ENCODE results near the gene RTN4RL1.

RTN4RL1 gene, protein sequence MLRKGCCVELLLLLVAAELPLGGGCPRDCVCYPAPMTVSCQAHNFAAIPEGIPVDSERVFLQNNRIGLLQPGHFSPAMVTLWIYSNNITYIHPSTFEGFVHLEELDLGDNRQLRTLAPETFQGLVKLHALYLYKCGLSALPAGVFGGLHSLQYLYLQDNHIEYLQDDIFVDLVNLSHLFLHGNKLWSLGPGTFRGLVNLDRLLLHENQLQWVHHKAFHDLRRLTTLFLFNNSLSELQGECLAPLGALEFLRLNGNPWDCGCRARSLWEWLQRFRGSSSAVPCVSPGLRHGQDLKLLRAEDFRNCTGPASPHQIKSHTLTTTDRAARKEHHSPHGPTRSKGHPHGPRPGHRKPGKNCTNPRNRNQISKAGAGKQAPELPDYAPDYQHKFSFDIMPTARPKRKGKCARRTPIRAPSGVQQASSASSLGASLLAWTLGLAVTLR

DNA sequence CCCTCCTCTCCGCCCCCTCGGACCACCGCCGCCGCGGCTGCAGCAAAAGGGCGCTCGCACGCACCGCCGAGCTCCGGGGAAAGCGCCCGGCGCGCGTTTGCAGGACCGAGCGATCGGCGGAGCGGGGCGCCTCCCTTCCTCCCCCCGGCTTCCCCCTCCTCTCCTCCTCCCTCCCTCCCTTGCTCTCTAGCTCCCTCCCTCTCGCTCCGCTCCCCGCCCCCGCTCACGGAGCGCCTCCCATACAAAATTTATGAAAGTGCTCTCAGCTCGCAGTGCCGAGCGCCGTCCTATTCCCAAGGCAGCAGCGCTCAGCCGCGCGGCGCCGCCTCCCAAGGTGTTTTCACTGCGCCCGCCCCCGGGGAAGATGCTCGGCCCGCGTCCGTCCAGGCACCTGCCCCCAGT is at the start of gene RTN4RL1:
RTN4RL1 (minus strand) TSS at position 115 of the 402 bp plus-strand sequence. CDS start 469 bp downstream, outside the sequence.
- H3K9ac ChIP-seq (ENCODE audit: low read length in 5 of 5) = peak within 1 kb of the TSS in 4 of 5 donors; percentile 15 to 59 (median 52)
- peak within 1 kb of the TSS; percentile 50 for H3K27ac ChIP-seq (ENCODE audit: low read depth, low read length)

DNA sequence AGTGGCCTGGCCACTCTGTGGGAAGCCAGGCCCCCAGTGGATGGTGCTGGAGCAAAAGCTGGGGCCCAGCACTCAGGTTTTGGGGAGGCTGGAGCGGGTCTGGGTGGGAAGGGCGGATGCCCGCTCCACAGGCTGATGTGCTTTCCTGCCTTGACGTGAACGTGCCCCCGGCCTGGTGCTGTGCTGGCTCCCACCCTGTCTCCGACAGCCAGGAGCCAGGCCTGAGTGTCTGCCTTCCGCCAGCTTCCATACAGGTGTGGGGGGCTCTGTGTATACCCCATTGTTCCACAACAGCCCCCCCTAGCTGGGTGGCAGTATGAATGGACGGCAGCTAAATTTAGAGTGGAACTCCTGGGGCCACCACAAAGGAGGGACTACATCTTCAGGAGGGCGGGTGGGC is 49.8 kb upstream of the RTN4RL1 start:
- H3K4me1 ChIP-seq (ENCODE audit: control insufficient read depth in 5 of 5, insufficient read depth in 5 of 5, low read length in 5 of 5) = peaks cover 0 to 57% (median 20%) of the 10 kb centered on the region in 5 donors

More for the DNA sequence above, at the start of gene RTN4RL1:
- Histone ChIP-seq H3K4me1 (ENCODE audit: control insufficient read depth in 5 of 5, insufficient read depth in 5 of 5, low read length in 5 of 5) (peaks cover 2 to 55% (median 49%) of the 10 kb centered on the region in 5 donors), H3K36me3 (ENCODE audit: control insufficient read depth in 5 of 5, insufficient read depth in 5 of 5, low read length in 5 of 5) (no peaks in the 10 kb centered on the region), H3K27me3 (ENCODE audit: control insufficient read depth in 5 of 5, insufficient read depth in 4 of 5, low read length in 5 of 5) (peaks cover 0 to 7% (median 4%) of the 10 kb centered on the region in 5 donors), H3K4me3 (ENCODE audit: low read depth in 1 of 5, low read length in 5 of 5) (peak within 1 kb of the TSS in 4 of 5 donors; percentile 62 to 88 (median 72)), H3K9me3 (ENCODE audit: control insufficient read depth in 5 of 5, low read length in 5 of 5) (no peaks in the 10 kb centered on the region)

DNA sequence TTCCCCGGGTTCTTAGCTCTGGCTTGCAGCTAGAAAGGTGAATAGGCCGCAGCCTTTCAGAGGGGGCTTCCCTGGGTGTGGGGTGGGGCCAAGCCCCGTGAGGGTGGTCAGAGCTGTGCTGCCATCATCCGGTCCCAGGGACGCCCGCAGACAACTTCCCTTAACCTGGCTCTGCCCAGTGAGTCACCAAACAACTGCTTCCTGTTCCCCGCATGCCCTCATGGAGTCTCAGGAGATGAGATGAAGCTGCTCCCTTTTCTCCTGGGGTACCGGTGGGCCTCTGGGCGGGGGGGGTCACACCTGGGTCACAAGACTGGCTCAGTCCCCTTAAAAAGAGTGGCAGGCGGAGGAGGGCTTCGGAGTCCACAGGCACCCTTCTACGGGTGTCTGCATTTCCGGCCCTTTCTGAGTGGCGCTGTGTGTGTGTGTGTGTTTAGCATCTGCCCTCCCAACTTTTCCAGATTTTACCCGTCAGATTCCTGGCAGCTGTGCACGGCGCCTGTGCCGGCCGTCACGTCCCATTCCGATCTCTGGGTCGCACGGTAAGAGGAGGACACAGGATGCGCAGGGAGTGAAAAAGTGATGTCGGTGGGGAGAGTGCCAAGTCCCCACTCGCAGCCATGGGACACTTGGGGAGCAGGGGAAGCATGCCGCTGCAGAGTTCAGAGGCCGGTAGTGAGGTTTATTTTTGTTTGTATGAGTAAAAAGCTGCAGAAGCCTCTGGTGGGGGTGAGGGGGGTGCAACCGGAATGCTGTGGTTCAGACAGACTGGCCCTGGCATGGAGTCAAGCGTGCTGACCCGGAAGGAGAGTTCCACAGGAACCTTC is 46.5 kb upstream of the RTN4RL1 start:
- Histone ChIP-seq H3K27ac (ENCODE audit: low read depth, low read length) (peak overlapping the region; percentile 80), H3K4me1 (ENCODE audit: control insufficient read depth in 5 of 5, insufficient read depth in 5 of 5, low read length in 5 of 5) (peaks cover 11 to 79% (median 41%) of the 10 kb centered on the region in 5 donors), H3K36me3 (ENCODE audit: control insufficient read depth in 5 of 5, insufficient read depth in 5 of 5, low read length in 5 of 5) (peaks cover 0 to 46% (median 24%) of the 10 kb centered on the region in 5 donors), H3K9ac (ENCODE audit: low read length in 5 of 5) (peak overlapping the region in 1 of 5 donors; percentile 1), H3K27me3 (ENCODE audit: control insufficient read depth in 5 of 5, insufficient read depth in 4 of 5, low read length in 5 of 5) (no peaks in the 10 kb centered on the region), H3K4me3 (ENCODE audit: low read depth in 1 of 5, low read length in 5 of 5) (no peak overlapping the region), H3K9me3 (ENCODE audit: control insufficient read depth in 5 of 5, low read length in 5 of 5) (no peaks in the 10 kb centered on the region)

More for the DNA sequence above, 49.8 kb upstream of the RTN4RL1 start:
- H3K27me3 ChIP-seq (ENCODE audit: control insufficient read depth in 5 of 5, insufficient read depth in 4 of 5, low read length in 5 of 5) = no peaks in the 10 kb centered on the region
- no peak overlapping the region for H3K4me3 ChIP-seq (ENCODE audit: low read depth in 1 of 5, low read length in 5 of 5)
- no peaks in the 10 kb centered on the region for H3K9me3 ChIP-seq (ENCODE audit: control insufficient read depth in 5 of 5, low read length in 5 of 5)
- H3K36me3 ChIP-seq (ENCODE audit: control insufficient read depth in 5 of 5, insufficient read depth in 5 of 5, low read length in 5 of 5) = peaks cover 0 to 58% (median 33%) of the 10 kb centered on the region in 5 donors
- H3K27ac ChIP-seq (ENCODE audit: low read depth, low read length) = no peak overlapping the region
- no peak overlapping the region for H3K9ac ChIP-seq (ENCODE audit: low read length in 5 of 5)

DNA sequence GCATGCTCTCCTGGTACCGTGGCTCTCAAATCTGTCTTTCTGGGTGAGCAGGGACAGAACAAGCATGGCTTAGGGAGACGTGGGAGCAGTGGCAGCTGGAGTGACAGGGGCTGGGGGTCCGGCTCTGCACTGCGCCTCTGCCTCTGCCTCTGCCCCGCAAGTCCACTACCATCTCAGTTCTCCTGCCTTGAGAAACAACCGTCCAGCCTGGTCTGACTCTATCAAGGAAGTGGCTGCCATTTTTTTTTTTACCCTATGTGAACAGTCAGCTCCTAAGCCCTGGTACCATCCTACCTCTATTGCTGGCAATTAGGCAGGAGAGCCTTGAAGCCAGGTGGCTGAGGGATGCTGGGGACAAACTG is 45.9 kb upstream of the RTN4RL1 start:
- Histone ChIP-seq H3K4me1 (ENCODE audit: control insufficient read depth in 5 of 5, insufficient read depth in 5 of 5, low read length in 5 of 5) (peaks cover 16 to 79% (median 41%) of the 10 kb centered on the region in 5 donors), H3K36me3 (ENCODE audit: control insufficient read depth in 5 of 5, insufficient read depth in 5 of 5, low read length in 5 of 5) (peaks cover 0 to 48% (median 25%) of the 10 kb centered on the region in 5 donors), H3K9me3 (ENCODE audit: control insufficient read depth in 5 of 5, low read length in 5 of 5) (no peaks in the 10 kb centered on the region), H3K27me3 (ENCODE audit: control insufficient read depth in 5 of 5, insufficient read depth in 4 of 5, low read length in 5 of 5) (no peaks in the 10 kb centered on the region), H3K27ac (ENCODE audit: low read depth, low read length) (peak overlapping the region; percentile 80), H3K4me3 (ENCODE audit: low read depth in 1 of 5, low read length in 5 of 5) (no peak overlapping the region), H3K9ac (ENCODE audit: low read length in 5 of 5) (peak overlapping the region in 1 of 5 donors; percentile 1)

DNA sequence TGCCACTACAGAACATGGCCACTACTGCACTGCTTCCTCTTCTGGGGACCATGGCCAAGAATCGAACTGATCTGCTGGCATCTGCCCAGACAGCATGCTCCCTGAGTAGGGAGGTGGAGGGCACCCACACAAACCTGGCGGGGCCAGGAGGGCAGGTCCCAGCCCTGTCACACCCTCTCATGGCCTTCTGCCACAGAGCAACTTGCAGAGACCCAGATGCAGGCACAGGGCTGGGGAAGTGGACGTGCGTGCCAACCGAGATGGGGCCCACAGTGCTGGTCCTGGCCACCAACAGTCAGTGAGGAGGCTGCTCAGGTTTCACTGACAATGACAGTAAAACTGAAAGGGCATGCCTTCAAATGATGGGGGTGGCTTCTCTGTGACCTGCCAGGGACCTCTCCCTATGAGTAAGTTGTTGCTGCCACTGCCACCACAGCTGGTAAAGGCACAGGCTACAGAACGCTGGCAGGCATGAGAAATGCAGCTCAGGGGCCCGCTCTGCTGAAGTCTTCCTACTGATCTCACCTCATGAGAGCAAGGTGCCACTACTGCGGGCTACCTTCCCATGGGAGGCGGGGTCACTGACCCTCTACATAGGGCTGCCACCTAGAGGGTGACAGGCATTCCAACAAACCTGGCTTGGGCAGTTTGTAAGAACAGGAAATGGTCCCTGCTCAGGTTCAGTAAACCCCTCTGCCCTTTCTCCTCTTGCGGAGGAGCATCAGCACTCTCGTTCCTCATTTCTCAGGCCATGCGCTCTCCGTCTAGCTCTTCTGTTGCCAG is 45.3 kb upstream of the RTN4RL1 start:
- H3K4me1 ChIP-seq (ENCODE audit: control insufficient read depth in 5 of 5, insufficient read depth in 5 of 5, low read length in 5 of 5) = peaks cover 17 to 79% (median 41%) of the 10 kb centered on the region in 5 donors
- peak overlapping the region in 1 of 5 donors; percentile 1 for H3K9ac ChIP-seq (ENCODE audit: low read length in 5 of 5)

DNA sequence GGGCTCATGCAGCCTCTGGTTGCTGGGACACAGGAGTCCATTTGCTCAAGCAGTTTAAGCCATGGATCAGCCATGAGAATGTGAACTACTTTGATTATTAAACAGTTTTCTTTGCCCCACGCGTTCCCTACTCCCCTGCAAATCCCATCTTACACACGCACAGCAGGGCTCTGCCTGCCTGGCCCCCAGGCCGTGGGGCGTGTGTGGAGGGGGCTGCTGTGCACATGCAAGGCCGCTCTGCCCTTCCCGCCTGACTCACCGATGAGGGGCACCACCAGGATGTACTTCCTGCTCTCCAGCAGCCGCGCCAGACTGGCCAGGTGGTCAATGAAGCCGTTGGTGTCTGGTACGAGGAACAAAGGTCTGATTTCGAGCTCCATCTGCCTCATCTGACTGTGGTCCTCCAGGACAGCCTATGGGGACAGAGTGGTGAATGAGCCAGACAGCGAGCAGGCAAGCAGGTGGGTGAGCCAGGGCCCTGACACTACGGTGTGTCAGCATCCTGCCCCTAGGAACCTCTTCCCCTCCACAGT is 43.5 kb upstream of the RTN4RL1 start:
- peaks cover 18 to 85% (median 53%) of the 10 kb centered on the region in 5 donors for H3K4me1 ChIP-seq (ENCODE audit: control insufficient read depth in 5 of 5, insufficient read depth in 5 of 5, low read length in 5 of 5)
- peak overlapping the region; percentile 67 for H3K27ac ChIP-seq (ENCODE audit: low read depth, low read length)
- no peak overlapping the region for H3K9ac ChIP-seq (ENCODE audit: low read length in 5 of 5)
- H3K4me3 ChIP-seq (ENCODE audit: low read depth in 1 of 5, low read length in 5 of 5) = no peak overlapping the region
- H3K27me3 ChIP-seq (ENCODE audit: control insufficient read depth in 5 of 5, insufficient read depth in 4 of 5, low read length in 5 of 5) = no peaks in the 10 kb centered on the region
- H3K36me3 ChIP-seq (ENCODE audit: control insufficient read depth in 5 of 5, insufficient read depth in 5 of 5, low read length in 5 of 5) = peaks cover 0 to 72% (median 42%) of the 10 kb centered on the region in 5 donors
- no peaks in the 10 kb centered on the region for H3K9me3 ChIP-seq (ENCODE audit: control insufficient read depth in 5 of 5, low read length in 5 of 5)

More for the DNA sequence above, 45.3 kb upstream of the RTN4RL1 start:
- no peak overlapping the region for H3K4me3 ChIP-seq (ENCODE audit: low read depth in 1 of 5, low read length in 5 of 5)
- no peaks in the 10 kb centered on the region for H3K9me3 ChIP-seq (ENCODE audit: control insufficient read depth in 5 of 5, low read length in 5 of 5)
- peak overlapping the region; percentile 80 for H3K27ac ChIP-seq (ENCODE audit: low read depth, low read length)
- H3K27me3 ChIP-seq (ENCODE audit: control insufficient read depth in 5 of 5, insufficient read depth in 4 of 5, low read length in 5 of 5) = no peaks in the 10 kb centered on the region
- H3K36me3 ChIP-seq (ENCODE audit: control insufficient read depth in 5 of 5, insufficient read depth in 5 of 5, low read length in 5 of 5) = peaks cover 0 to 54% (median 27%) of the 10 kb centered on the region in 5 donors

DNA sequence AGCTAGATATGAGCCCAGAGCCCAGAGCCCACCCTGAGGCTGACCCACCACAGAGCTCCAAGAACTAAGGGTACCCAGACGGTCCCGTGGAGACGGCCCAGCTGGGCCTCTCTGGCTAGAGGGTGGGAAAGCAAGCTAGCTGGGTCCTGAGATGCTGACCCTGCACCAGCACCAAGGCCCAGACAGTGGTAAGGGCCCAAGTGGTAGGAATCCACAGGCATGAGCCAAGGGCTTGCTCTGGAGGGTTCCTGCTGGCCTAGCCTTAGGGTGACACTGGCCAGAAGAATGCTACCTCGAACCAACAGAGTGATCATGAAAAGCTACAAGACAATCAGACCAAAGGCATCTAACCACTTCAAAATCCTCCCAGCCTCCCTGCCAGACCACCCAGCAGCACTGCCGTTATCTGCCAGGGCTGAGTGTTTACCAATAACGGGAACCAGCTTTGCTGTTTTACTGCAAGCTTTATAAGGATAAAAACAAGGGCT is 42.9 kb upstream of the RTN4RL1 start:
- Histone ChIP-seq H3K9ac (ENCODE audit: low read length in 5 of 5) (no peak overlapping the region), H3K9me3 (ENCODE audit: control insufficient read depth in 5 of 5, low read length in 5 of 5) (no peaks in the 10 kb centered on the region), H3K27ac (ENCODE audit: low read depth, low read length) (peak overlapping the region; percentile 67), H3K4me1 (ENCODE audit: control insufficient read depth in 5 of 5, insufficient read depth in 5 of 5, low read length in 5 of 5) (peaks cover 18 to 91% (median 58%) of the 10 kb centered on the region in 5 donors), H3K36me3 (ENCODE audit: control insufficient read depth in 5 of 5, insufficient read depth in 5 of 5, low read length in 5 of 5) (peaks cover 0 to 73% (median 42%) of the 10 kb centered on the region in 5 donors), H3K27me3 (ENCODE audit: control insufficient read depth in 5 of 5, insufficient read depth in 4 of 5, low read length in 5 of 5) (no peaks in the 10 kb centered on the region), H3K4me3 (ENCODE audit: low read depth in 1 of 5, low read length in 5 of 5) (no peak overlapping the region)

DNA sequence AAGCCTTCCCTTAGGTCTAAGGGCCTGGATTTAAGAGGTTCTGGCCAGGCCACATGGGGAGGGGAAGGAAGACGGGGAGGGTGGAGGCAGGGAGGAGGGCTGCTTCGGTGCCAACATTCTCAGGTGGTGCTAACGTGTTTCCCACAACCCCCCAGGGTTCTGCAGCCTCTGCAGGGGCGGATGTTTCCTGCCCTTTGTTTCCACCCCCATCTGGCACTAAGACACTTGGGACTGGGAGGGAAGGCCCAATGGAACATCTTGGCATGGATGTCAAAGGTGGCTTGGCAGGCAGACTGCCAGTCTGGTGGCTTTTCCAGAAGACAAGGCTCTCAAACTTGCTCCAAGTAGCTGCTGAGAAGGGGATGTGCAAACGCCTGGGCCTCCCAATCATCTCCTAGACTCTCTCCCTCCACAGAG is 42.5 kb upstream of the RTN4RL1 start:
- H3K4me3 ChIP-seq (ENCODE audit: low read depth in 1 of 5, low read length in 5 of 5) = no peak overlapping the region
- peak overlapping the region; percentile 67 for H3K27ac ChIP-seq (ENCODE audit: low read depth, low read length)
- H3K9ac ChIP-seq (ENCODE audit: low read length in 5 of 5) = no peak overlapping the region
- peaks cover 18 to 93% (median 63%) of the 10 kb centered on the region in 5 donors for H3K4me1 ChIP-seq (ENCODE audit: control insufficient read depth in 5 of 5, insufficient read depth in 5 of 5, low read length in 5 of 5)
- H3K36me3 ChIP-seq (ENCODE audit: control insufficient read depth in 5 of 5, insufficient read depth in 5 of 5, low read length in 5 of 5) = peaks cover 0 to 75% (median 42%) of the 10 kb centered on the region in 5 donors
- no peaks in the 10 kb centered on the region for H3K9me3 ChIP-seq (ENCODE audit: control insufficient read depth in 5 of 5, low read length in 5 of 5)
- H3K27me3 ChIP-seq (ENCODE audit: control insufficient read depth in 5 of 5, insufficient read depth in 4 of 5, low read length in 5 of 5) = no peaks in the 10 kb centered on the region

DNA sequence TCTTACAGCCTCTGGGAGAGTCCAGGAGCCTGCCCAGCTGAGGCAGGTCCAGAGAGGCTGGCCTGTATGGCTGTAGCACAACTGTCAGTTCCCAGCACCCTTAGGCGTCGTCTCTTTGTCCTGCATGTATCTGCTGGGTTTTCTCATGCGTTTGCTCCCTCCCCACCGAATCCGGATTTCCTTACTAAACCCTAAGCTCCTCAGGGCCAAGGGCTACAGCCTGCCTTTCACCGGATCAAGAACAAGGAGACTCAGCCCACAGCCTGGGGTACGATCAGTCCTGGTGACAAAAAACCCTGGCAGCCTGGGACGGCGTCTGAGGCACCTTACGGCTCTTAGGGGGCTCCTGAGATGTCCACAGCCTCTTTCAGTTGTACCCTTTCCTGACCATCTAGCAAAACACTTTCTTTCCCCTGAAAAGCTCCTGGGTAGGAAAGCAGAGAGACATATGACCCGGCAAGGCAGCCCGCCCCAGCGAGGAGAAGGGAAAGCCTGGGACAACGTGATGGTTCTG is 42.0 kb upstream of the RTN4RL1 start:
- no peak overlapping the region for H3K4me3 ChIP-seq (ENCODE audit: low read depth in 1 of 5, low read length in 5 of 5)
- H3K4me1 ChIP-seq (ENCODE audit: control insufficient read depth in 5 of 5, insufficient read depth in 5 of 5, low read length in 5 of 5) = peaks cover 21 to 93% (median 66%) of the 10 kb centered on the region in 5 donors
- H3K9ac ChIP-seq (ENCODE audit: low read length in 5 of 5) = peak overlapping the region in 1 of 5 donors; percentile 84
- peak overlapping the region; percentile 67 for H3K27ac ChIP-seq (ENCODE audit: low read depth, low read length)
- no peaks in the 10 kb centered on the region for H3K27me3 ChIP-seq (ENCODE audit: control insufficient read depth in 5 of 5, insufficient read depth in 4 of 5, low read length in 5 of 5)
- H3K9me3 ChIP-seq (ENCODE audit: control insufficient read depth in 5 of 5, low read length in 5 of 5) = no peaks in the 10 kb centered on the region
- H3K36me3 ChIP-seq (ENCODE audit: control insufficient read depth in 5 of 5, insufficient read depth in 5 of 5, low read length in 5 of 5) = peaks cover 0 to 72% (median 44%) of the 10 kb centered on the region in 5 donors
